HG03280 (cell line): ENCODE measurements around the gene VPS4A.
"Not testable (repeated sequence)": the region's sequence is repeated elsewhere in the genome, so short reads cannot be mapped to it uniquely, and the experiment has no call there.

Source experiments
- ATAC-seq: cut with Tn5 transposase; IDR thresholded peaks from one replicate; pipeline ENCODE4 v1.9.1; 2021; ENCODE audit warnings: mild to moderate bottlenecking, moderate library complexity; ENCODE audit not compliant: unreplicated experiment

The VPS4A gene

DNA sequence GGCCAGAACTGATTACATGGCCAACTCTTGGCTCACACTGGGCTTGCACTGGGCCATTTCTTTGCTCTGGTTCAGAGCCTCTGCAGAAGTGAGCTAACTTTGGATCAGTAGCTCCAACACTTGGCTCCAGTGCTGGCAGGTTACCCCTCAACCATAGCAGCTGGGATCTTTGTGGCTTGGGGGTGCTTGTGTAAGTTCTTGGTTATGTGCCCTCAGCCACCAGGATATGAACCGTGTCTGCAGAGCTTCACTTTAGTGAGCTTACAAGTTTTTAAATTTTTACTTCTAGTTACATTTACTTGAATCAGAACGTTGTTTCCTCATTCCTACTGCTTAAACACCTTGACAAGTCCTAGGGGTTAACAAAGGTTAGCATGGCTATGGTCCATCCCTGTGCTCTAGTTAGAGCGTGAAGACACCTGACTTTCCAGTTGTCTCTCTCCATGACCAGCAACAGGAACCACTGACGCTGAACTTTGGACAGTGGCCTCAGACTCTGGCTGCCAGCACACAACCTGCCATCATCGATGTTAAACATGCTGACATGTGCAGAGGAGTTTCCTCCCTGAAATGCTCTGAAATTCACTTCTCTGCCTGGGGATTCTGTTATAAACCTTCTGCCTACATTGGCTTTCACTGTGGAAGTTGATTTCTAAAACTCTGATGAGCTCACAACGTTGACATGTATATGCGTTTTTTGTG lies 15.2 kb downstream of the VPS4A start:
- ATAC-seq, result no peak

DNA sequence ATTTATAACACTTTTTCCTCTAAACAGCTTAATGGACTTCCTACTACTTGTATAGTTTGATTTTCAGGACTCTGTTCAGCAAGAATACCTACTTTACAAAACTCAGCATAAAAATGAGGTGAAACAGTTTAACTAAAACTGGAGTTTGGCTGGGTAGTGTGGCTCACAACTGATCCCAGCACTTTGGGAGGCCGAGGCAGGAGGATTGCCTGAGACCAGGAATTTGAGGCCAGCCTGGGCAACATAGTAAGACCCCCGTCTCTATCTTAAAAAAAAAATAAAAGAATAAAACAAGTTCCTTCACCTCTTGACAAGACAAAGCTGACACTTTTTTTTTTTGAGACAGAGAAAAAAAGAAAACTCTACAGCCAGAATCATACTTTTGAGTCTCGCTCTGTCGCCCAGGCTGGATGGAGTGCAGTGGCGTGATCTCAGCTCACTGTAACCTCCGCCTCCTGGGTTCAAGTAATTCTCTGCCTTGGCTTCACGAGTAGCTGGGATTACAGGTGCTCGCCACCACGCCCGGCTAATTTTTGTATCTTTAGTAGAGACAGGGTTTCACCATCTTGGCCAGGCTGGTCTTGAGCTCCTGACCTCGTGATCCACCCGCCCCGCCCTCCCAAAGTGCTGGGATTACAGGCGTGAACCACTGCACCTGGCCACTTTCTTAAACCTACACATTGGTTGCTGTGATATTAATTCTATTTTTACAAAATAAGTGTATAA lies 16.6 kb downstream of the VPS4A start:
- no peak for ATAC-seq

DNA sequence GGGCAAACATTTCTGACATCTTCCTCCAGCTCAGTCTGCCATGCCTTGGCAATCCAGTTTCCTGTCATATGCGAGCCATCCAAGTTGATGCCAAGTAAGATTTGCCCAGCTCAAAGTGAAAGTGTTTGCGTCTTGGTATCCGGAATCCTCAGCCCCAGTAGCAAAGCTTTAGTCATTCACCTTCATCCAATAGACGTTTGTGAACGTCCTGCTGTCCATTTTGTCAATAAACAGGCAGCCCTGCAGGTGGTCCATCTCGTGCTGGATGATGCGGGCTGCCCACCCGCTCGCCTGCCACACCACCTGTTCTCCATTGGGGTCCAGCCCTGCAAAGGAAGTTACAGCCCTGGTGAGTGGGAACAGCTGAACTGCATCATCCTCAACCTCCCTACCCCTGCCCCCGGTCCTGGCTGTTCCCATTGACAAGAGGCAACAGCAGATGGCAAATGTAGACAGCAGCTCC lies 17.7 kb downstream of the VPS4A start:
- ATAC-seq, result no peak

DNA sequence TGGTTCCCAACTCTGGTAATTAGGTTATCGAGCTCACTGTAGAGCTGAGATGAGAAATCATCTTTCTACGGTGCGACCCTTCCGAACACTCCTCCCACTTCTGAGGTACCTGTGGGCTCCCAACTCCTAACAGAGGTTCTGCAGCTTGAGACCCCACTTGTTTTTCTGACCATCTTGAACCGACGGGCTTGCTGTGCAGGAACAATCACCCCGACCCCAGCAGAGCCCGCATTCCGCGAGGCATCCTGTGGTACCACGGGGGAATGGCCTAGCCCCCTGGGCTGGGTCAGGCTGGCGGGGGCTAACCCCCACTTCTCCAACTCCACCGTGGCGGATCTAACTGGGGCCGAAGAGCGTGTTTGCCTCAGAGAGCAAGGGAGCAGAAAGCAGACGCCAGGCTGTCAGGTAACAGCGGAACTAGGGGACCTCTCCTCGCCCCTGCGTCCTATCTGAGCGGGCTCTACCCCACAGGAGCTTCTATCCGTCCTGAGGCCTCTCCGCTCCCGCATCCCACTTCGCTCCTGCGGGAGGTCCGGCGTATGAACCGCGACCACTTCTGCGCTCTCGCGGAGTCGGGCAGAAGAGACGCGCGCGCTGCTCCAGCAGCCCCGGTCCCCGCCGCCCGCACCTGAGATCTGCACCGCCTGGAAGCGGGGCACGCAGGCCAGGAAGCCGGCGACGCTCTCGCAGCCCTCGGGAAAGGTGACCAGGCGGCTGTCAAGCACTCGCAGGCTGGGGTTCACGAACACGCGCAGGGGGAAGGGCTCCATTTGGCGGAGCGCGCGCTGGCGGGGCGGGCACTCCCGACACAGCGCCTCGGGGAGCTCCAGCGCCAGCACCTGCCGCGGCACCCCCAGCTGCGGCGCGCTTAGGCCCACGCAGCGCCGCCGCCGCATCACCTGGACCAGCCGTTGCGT lies 18.5 kb downstream of the VPS4A start:
- ATAC-seq, result peak; percentile 37

DNA sequence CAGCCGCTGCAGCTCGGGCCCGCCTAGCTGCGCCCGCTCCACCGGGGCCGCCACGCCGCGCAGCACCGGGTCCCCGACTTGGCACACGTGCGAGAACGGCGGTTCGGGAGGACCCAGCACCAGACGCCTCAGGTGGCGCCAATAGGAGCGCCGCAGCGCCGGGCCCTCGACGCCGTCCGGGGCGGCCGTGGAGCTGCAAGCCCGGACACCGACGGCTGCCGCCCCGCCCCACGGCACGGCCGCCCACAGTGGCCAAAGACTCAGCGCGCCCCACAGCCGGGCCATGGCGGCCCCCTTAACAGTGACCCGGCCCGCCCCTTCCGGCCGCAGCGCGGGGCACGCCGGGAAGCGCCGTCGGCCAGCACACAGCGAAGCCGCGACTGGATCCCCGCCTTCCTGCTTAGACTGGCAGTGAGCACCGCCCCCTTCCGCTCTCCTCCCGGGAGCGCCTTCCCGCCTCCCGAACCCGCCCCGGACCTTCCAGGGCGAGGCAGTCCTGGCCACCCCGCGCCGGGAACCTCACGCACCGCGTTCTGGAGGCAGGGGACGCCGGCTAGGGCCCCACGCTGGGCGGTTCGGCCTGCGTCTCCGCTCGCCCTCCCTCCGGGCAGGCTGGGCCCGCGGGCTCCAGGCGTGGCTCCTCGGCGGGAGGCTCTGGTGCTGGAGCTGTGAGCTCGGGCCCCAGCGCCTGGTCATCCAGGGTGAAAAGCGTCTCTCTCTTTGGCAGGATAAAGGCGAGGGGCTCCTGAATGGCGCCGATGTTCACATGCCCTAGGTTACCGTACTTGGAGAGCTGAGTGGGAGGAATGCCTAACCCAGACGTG lies 19.3 kb downstream of the VPS4A start, which contains the start of gene PDF:
Gene PDF (minus strand): TSS at position 303 of the 824 bp plus-strand sequence. CDS start 18 bp downstream, at position 285.
- peak; percentile 92 for ATAC-seq

DNA sequence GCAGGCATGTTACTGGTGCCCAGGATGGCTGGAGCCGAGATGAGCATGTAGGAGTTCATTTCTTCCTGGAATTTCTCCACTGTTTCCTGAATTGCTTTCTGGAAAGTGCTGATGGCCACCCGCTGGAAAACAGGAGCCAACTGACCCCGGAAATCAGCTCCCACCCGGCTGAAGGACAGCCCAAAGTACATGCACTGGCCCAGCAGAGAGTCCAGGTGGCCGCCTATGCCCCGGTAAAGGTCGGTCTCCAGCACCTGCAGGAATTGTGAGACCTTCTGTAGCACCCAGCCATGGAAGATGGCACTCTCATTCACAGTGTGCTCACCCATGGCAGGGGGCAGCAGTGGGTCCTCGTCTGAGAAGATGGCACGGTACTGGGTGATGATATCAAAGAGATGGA lies 23.5 kb downstream of the VPS4A start:
- ATAC-seq, result no peak

DNA sequence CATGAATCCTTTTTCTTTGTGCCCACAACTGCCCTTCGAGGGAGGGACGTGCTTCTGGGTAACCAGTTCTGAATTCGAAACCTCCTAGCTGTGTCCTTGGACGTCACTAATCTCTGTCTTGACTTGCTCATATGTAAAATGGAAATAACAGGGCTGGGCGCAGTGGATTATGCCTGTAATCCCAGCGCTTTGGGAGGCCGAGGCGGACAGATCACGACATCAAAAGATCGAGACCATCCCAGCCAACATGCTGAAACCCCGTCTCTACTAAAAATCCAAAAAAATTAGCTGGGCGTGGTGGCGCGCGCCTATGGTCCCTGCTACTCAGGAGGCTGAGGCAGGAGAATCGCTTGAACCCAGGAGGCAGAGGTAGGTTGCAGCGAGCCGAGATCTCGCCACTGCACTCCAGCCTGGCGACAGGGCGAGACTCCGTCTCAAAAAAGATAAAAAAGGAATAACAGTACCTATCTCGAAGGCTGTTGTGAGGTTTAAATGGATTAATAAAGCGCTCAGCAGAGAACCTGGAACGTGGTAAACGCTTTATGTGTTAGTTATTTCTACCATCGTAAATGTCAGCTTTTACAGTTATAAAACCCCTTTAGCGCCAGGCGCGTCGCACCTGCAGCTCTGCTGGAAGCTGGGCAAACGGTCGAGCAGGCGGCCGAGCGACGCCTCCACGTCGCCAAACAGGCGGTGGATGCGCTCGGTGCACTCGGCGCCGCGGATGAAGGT lies 27.6 kb downstream of the VPS4A start:
- ATAC-seq, result no peak

DNA sequence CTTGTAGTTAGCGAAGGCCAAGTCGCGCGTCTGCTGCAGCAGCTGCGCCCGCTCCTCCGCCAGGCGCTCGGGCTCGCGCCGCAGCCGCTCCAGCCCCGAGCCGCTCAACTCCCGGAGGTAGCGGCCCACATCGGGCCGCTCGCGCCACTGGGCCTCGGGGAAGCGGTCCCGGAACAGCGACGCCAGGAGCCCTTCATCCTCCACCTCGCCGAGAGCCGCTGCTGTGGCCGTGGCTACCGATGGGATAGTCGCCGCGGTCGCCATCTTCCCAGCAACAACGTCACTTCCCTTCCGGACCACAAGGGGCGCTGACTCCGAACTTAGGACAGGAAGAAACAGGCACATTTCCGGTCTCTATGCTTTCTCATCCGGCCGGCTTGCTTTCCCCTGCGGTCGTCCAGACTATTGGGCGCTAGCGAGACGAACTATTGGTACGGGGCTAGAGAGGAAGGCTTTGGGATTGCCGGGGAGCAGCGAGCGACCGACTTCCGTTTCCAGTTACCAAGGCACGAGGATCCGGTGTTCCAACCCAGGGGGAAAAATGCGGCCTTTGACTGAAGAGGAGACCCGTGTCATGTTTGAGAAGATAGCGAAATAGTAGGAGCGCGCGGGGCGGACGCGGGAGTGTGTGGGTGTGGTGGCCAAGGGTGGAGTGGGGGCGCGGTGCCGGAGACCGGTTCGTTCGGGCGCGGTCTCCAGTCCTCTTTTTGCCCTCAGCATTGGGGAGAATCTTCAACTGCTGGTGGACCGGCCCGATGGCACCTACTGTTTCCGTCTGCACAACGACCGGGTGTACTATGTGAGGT lies 28.3 kb downstream of the VPS4A start, which contains the start of the genes COG8 and NIP7:
Gene COG8 (minus strand): TSS at position 276 of the 806 bp plus-strand sequence. CDS start 12 bp downstream, at position 264.
Gene NIP7 (plus strand): TSS at position 484 of the 806 bp plus-strand sequence. CDS start 58 bp downstream, at position 542.
- ATAC-seq, result peak; percentile 85

DNA sequence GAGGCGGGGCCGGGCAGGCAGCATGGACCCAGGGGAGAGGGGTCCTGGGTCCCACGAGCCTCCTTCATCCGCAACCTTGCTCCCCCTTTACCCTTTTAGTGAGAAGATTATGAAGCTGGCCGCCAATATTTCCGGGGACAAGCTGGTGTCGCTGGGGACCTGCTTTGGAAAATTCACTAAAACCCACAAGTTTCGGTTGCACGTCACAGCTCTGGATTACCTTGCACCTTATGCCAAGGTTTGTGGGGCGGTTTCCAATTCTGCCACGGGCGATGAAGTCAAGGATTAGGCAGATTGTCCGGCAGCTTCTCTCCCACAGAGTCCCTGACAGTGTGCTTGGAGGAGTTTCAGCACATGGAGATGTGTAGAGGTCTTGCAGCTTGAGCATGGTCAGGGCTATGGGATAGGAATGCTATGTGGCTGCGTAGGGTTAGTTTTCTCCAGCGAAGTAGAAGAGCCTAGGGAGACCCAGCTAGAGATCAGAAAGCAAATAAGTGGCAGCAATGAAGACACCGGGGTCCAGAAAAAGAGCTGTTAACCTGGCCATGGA lies 29.0 kb downstream of the VPS4A start:
- ATAC-seq, result no peak

DNA sequence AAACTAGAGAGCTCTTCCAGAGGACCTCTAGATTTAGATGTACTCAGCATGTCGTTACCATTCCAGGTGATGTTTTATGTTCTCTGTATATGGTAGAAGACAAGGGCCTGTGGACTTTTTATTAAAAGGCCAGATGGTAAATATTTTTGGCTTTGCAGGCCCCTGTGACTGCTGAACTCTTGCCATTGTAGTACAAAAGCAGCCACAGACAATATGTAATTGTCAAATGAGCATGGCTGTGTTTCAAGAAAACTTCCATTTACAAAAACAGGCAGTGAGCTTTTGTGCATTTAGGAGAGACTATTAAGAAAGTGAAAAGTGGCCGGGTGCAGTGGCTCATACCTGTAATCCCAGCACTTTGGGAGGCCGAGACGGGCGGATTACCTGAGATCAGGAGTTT lies 33.0 kb downstream of the VPS4A start:
- ATAC-seq, result no peak

DNA sequence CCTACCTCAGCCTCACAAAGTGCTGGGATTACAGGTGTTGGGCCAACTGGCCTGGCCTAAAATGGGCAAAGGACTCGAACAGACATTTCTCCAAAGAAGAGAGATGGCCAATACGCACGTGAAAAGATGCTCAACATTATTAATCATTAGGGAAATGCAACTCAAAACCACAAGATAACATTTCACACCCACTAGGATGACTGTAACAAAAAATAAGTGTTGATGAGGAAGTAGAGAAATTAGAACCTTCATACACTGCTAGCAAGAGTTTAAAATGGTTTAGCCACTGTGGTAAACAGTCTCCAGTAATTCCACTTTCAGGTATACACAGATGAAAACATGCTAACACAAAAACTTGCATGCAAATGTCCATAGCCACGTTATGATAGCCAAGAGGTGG lies 34.8 kb downstream of the VPS4A start:
- no peak for ATAC-seq

DNA sequence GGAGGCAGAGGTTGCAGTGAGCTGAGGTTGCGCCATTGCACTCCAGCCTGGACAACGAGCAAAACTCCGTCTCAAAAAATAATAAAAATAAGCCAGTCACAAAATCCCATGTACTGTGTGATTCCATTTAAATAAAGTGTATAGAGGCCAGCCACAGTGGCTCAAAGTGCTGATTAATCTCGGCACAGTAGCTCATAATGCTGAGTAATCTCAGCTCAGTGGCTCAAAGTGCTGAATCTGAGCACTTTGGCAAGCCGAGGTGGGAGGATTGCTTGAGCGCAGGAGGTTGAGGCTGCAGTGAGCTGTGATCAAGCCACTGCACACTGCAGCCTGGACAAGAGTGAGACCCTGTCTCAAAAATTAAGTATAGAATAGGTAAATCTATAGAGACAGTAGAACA lies 35.5 kb downstream of the VPS4A start:
- no peak for ATAC-seq

DNA sequence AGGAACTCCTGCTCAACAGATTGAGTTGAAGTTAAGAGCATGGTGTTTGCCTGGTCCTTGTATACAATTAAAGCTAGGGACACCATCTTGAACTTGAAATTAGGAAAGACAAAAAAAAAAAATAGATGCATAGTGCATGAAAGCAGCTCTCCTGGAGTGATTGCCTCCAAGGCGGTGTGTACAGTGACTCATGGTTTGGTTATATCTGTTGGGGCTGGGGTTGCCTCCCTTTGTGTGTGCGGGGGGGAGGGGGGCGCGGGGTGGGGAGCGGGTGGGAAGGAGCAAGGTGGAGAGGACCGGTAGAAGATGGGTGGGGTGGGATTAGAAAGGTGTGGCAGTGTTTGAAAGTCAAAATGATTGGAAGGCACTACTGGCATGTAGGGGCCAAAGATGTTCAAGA lies 37.1 kb downstream of the VPS4A start:
- ATAC-seq, result no peak

DNA sequence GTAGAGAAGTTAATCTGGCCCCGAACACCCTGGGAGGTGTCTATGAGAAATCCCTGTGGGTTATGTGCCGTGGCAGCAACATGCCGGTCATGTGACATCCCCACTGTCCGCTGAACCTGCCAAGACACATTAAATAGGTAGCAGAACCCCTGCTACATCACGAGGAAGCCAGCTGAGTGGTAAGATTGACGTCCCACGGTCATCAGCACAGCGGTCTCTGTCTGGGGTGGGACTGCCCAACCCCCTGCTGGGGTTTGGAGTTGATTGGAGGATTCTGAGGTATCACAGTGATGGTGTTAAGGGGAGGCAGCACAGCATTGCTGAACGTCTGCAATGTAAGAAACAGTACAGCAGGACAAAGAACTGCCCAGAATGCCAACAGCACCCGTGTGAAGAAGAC lies 38.4 kb downstream of the VPS4A start:
- no peak for ATAC-seq

DNA sequence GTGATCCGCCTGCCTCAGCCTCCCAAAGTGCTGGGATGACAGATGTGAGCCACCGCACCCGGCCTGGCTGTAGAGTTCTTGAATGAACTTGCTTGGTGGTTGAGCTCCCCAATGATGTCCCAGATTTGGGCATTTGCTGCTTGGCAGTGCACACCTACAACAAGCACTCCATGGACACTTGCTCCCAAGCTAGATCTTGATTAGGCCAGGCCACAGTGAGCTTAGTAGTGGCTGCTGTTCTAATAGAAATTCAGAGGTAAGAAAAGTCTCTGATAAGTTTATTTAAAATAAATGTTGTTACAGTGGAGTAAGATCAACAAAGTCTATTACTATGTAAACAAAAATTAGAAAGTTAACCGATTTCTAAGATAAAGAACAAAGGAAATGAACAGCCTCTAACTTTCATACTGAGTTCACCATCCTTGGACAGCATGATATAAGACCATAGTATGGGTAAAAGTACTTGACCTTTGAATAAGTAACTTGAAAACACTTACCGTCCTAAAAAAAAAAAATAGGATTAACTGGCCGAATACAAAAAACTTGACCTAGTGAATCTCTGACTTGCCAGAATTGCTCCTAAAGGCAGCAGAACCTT lies 39.5 kb downstream of the VPS4A start:
- no peak for ATAC-seq

DNA sequence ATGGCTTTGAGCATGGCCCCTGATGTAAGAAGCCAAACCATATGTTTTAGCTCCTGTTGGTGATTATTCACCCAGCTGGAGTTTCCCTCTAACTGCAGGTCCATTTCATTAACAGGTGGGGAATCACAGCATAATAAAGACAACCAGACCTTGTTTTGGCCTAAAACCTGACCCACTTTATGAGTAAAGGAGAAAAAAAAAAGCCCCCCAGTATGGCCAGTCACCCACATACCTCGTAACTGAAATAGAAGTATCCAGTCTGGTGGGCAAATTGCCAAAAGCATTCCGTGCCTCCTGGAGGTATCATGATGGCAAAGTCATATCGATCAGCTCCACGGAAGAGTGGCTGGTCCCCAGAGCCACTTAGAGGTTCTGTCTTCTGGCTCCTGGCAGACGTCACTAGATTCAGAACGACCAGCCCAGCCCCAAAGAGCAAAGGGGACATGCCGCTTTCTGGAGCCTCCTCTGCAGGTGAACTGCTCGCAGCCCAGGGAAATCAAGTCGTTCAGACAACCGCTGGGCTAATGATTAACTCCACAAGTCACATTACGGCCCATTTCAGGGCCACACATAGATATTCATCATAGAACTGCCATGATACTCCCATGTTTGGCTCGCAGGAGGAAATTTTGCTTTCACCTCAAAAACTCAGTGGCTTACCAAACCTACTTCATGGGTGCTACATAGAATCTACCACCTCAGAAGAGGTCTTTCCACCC lies 40.3 kb downstream of the VPS4A start, which contains the start of gene TMED6:
Gene TMED6 (minus strand): TSS at position 478 of the 719 bp plus-strand sequence. CDS start 33 bp downstream, at position 445.
- ATAC-seq, result no peak

DNA sequence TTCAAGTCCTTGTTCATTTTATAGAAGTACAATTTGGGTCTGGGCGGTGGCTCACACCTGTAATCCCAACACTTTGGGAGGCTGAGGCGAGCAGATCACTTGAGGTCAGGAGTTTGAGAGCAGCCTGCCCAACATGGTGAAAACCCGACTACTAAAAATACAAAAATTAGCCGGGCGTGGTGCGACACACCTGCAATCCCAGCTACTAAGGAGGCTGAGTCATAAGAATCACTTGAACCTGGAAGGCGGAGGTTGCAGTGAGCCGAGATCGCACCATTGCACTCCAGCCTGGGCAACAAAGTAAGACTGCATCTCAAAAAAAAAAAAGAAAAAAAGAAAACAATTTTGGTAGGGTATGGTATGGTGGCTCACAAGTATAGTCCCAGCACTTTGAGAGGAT lies 48.9 kb downstream of the VPS4A start:
- ATAC-seq, result not testable (repeated sequence)
